HEK293T (cell line): ENCODE results near the gene RNFT2.

ENCODE experiments used
- CTCF ChIA-PET: fragments of 350-600 bp; formaldehyde crosslinking; extraction: SDS; loops from one replicate; lab custom pipeline; 2021; ENCODE audit warnings: antibody characterized with exemption, inconsistent platforms; lab: Yijun Ruan, JAX
- POLR2A ChIA-PET: fragments of 350-600 bp; formaldehyde crosslinking; extraction: SDS; loops from one replicate; lab custom pipeline; 2020; ENCODE audit warnings: antibody characterized with exemption, inconsistent platforms; lab: Yijun Ruan, JAX
- DNase-seq: peaks from one replicate; pipeline ENCODE4 v3.0.0; 2012; ENCODE audit warnings: mixed read lengths; ENCODE audit errors: extremely low spot score
- ARNT ChIP-seq: fragments of 450-650 bp; IDR thresholded peaks from 2 replicates; pipeline ENCODE4 v1.6.1; 2017; ENCODE audit warnings: mild to moderate bottlenecking
- BHLHE40 ChIP-seq: fragments of 450-650 bp; IDR thresholded peaks from 2 replicates; pipeline ENCODE4 v1.6.1; 2016; ENCODE audit warnings: mild to moderate bottlenecking, moderate library complexity, borderline replicate concordance
- CTBP1 ChIP-seq: fragments of 450-650 bp; IDR thresholded peaks from 2 replicates; pipeline ENCODE4 v1.6.1; 2016; ENCODE audit warnings: borderline replicate concordance
- ELF4 ChIP-seq: fragments of 450-650 bp; IDR thresholded peaks from 2 replicates; pipeline ENCODE4 v1.6.1; 2017; ENCODE audit warnings: antibody characterized with exemption
- FOXA1 ChIP-seq: fragments of 450-650 bp; IDR thresholded peaks from 2 replicates; pipeline ENCODE4 v1.6.1; 2016; ENCODE audit warnings: mild to moderate bottlenecking
- FOXK2 ChIP-seq: fragments of 450-650 bp; IDR thresholded peaks from 2 replicates; pipeline ENCODE4 v1.6.1; 2016; ENCODE audit warnings: mild to moderate bottlenecking
- FOXM1 ChIP-seq: fragments of 450-650 bp; IDR thresholded peaks from 2 replicates; pipeline ENCODE4 v1.6.1; 2017; ENCODE audit warnings: mild to moderate bottlenecking, borderline replicate concordance
- HDGF ChIP-seq: fragments of 450-650 bp; IDR thresholded peaks from 2 replicates; pipeline ENCODE4 v1.6.1; 2017; ENCODE audit warnings: antibody characterized with exemption, borderline replicate concordance
- L3MBTL2 ChIP-seq: fragments of 450-650 bp; conservative IDR thresholded peaks from 2 replicates; pipeline ENCODE4 v1.6.1; 2016; ENCODE audit warnings: mild to moderate bottlenecking
- LEF1 ChIP-seq: fragments of 450-650 bp; IDR thresholded peaks from 2 replicates; pipeline ENCODE4 v1.6.1; 2017; ENCODE audit warnings: mild to moderate bottlenecking, borderline replicate concordance
- NFRKB ChIP-seq: fragments of 450-650 bp; IDR thresholded peaks from 2 replicates; pipeline ENCODE4 v1.6.1; 2016; ENCODE audit warnings: mild to moderate bottlenecking, moderate library complexity
- PKNOX1 ChIP-seq: fragments of 450-650 bp; IDR thresholded peaks from 2 replicates; pipeline ENCODE4 v1.6.1; 2016
- SP1 ChIP-seq: fragments of 450-650 bp; IDR thresholded peaks from 2 replicates; pipeline ENCODE4 v1.6.1; 2017
- SUZ12 ChIP-seq: fragments of 450-650 bp; IDR thresholded peaks from 2 replicates; pipeline ENCODE4 v1.6.1; 2016; ENCODE audit warnings: mild to moderate bottlenecking
- TARDBP ChIP-seq: fragments of 450-650 bp; IDR thresholded peaks from 2 replicates; pipeline ENCODE4 v1.6.1; 2016
- ZNF384 ChIP-seq: fragments of 450-650 bp; IDR thresholded peaks from 2 replicates; pipeline ENCODE4 v1.6.1; 2016

Gene RNFT2

GRCh38 chr12:116839287-116839830 is 101.2 kb downstream of the RNFT2 start:
- POLR2A ChIA-PET = no interaction called here
- TF ChIP-seq SP1 (no peak), NFRKB (no peak), CTBP1 (no peak), LEF1 (no peak), HDGF (no peak), PKNOX1 (no peak), FOXK2 (no peak), TARDBP (no peak), FOXA1 (no peak), SUZ12 (no peak), ARNT (no peak), ELF4 (no peak), BHLHE40 (no peak), L3MBTL2 (no peak), ZNF384 (no peak), FOXM1 (no peak)
- DNase-seq = no peak
- CTCF ChIA-PET = no interaction called here

- ChIA-PET CTCF (no interaction called here), POLR2A (no interaction called here)
- no peak for TF ChIP-seq BHLHE40
- no peak for TF ChIP-seq CTBP1
- TF ChIP-seq SUZ12 = no peak
- TF ChIP-seq FOXK2 = no peak
- TF ChIP-seq LEF1 = no peak
- TF ChIP-seq ELF4 = no peak
- no peak for TF ChIP-seq L3MBTL2
- TF ChIP-seq HDGF = no peak
- TF ChIP-seq SP1 = no peak
- TF ChIP-seq PKNOX1 = no peak
- TF ChIP-seq ARNT = no peak
- DNase-seq = no peak
These were observed 105.0 kb downstream of the RNFT2 start for GRCh38 chr12:116843085-116843484.

GRCh38 chr12:116849216-116849615 is 111.1 kb downstream of the RNFT2 start:
- DNase-seq = no peak
- ChIA-PET CTCF (no interaction called here), POLR2A (no interaction called here)
- no peak for TF ChIP-seq FOXA1
- no peak for TF ChIP-seq PKNOX1
- no peak for TF ChIP-seq BHLHE40
- TF ChIP-seq TARDBP = no peak
- no peak for TF ChIP-seq LEF1
- TF ChIP-seq SP1 = no peak
- TF ChIP-seq ZNF384 = no peak
- no peak for TF ChIP-seq ELF4
- no peak for TF ChIP-seq FOXM1
- no peak for TF ChIP-seq SUZ12
- no peak for TF ChIP-seq FOXK2
- TF ChIP-seq CTBP1 = no peak
- TF ChIP-seq L3MBTL2 = no peak
- no peak for TF ChIP-seq ARNT
- TF ChIP-seq HDGF = no peak
- no peak for TF ChIP-seq NFRKB

GRCh38 chr12:116852303-116852702 is 114.2 kb downstream of the RNFT2 start:
- TF ChIP-seq ELF4 (no peak), L3MBTL2 (no peak)
- ChIA-PET POLR2A (no interaction called here), CTCF (no interaction called here)
- DNase-seq = no peak

- ChIA-PET CTCF (no interaction called here), POLR2A (no interaction called here)
- TF ChIP-seq NFRKB (no peak), TARDBP (no peak)
- DNase-seq = no peak
These were observed 115.4 kb downstream of the RNFT2 start for GRCh38 chr12:116853507-116853906.

- TF ChIP-seq CTBP1 = no peak
- no peak for TF ChIP-seq HDGF
- no peak for TF ChIP-seq SUZ12
- DNase-seq = no peak
- POLR2A ChIA-PET = no interaction called here
- CTCF ChIA-PET = interaction anchor here (1.6 kb wide), 1 partner anchor 7 kb away, joined by 3 read pairs; no protein-coding TSS in a partner anchor
These were observed 117.8 kb downstream of the RNFT2 start for GRCh38 chr12:116855744-116856470.

- TF ChIP-seq HDGF = no peak
- TF ChIP-seq L3MBTL2 = no peak
- TF ChIP-seq ELF4 = no peak
- POLR2A ChIA-PET = no interaction called here
- CTCF ChIA-PET = no interaction called here
- DNase-seq = no peak
These were observed 118.6 kb downstream of the RNFT2 start for GRCh38 chr12:116856729-116857128.
